ENCODE data around the gene DOCK3.

DNA sequence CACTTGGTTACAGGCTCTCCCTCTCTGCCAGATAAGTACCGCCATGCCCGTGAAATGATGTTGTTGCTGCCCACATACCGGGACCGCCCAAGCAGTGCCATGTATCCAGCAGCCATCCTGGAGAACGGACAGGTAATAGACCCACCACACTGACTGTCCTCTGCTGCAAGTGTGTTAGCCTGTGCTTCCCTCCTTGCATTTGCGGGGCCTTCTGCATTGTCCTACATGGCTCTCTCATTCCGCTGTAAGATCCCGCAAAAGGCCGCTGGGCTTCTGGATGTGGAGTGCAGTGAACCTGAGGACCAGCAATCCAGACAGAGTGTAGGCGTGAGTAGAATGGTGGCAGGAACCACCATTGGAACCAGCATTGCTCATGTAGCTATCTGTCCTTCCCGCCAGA is 699.7 kb downstream of the DOCK3 start:
- TF ChIP-seq POLR2A (IDR thresholded peaks at IDR 0.05) = no peak
- TF ChIP-seq, protein P1, sequence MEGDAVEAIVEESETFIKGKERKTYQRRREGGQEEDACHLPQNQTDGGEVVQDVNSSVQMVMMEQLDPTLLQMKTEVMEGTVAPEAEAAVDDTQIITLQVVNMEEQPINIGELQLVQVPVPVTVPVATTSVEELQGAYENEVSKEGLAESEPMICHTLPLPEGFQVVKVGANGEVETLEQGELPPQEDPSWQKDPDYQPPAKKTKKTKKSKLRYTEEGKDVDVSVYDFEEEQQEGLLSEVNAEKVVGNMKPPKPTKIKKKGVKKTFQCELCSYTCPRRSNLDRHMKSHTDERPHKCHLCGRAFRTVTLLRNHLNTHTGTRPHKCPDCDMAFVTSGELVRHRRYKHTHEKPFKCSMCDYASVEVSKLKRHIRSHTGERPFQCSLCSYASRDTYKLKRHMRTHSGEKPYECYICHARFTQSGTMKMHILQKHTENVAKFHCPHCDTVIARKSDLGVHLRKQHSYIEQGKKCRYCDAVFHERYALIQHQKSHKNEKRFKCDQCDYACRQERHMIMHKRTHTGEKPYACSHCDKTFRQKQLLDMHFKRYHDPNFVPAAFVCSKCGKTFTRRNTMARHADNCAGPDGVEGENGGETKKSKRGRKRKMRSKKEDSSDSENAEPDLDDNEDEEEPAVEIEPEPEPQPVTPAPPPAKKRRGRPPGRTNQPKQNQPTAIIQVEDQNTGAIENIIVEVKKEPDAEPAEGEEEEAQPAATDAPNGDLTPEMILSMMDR (IDR thresholded peaks at IDR 0.05) = no peak

All from ovary (tissue), 3 donors.